Umbilical cord (tissue), 2 donors: ENCODE data around the gene BNIP2. TPM values are rescaled to one million over a fixed set of nuclear protein-coding genes. Genes with fewer than 3 reads are reported as not detected.
"Not testable (repeated sequence)": the region's sequence is repeated elsewhere in the genome, so short reads cannot be mapped to it uniquely, and the experiment has no call there.

Experiments
- DNase-seq: peaks from one replicate; pipeline ENCODE4 v3.0.0-alpha.2; 2015; ENCODE audit warnings: low spot score
- total RNA-seq: library from RNA; depleted of rRNA; stranded (reverse); fragments of >200 nt; gene quantifications from one replicate; pipeline ENCODE4 v1.2.3, GENCODE V29; 2014; ENCODE audit warnings: low replicate concordance; ENCODE audit not compliant: insufficient read depth

The BNIP2 gene
- total RNA-seq, 1 donor from 2014 or later = 152 TPM

GRCh38 chr15:59688423-59688781, 718 bp downstream of the BNIP2 start:
- DNase-seq = no peak

GRCh38 chr15:59687836-59688235, 1.3 kb downstream of the BNIP2 start:
- DNase-seq = peak; percentile 43

- DNase-seq = no peak
Measured at GRCh38 chr15:59686389-59686788, 2.7 kb downstream of the BNIP2 start.

- no peak for DNase-seq
Measured at GRCh38 chr15:59685737-59686297, 3.3 kb downstream of the BNIP2 start.

GRCh38 chr15:59680870-59681269, 8.2 kb downstream of the BNIP2 start:
- DNase-seq = no peak

GRCh38 chr15:59680346-59680745, 8.8 kb downstream of the BNIP2 start:
- DNase-seq = no peak

GRCh38 chr15:59678620-59679019, 10.5 kb downstream of the BNIP2 start:
- DNase-seq = no peak

GRCh38 chr15:59678172-59678571, 10.9 kb downstream of the BNIP2 start:
- no peak for DNase-seq

- no peak for DNase-seq
Measured at GRCh38 chr15:59676565-59676964, 12.6 kb downstream of the BNIP2 start.

GRCh38 chr15:59674361-59674877, 14.7 kb downstream of the BNIP2 start:
- DNase-seq = no peak

- no peak for DNase-seq
Measured at GRCh38 chr15:59668556-59668955, 20.6 kb downstream of the BNIP2 start.

GRCh38 chr15:59662260-59662659, 26.9 kb downstream of the BNIP2 start:
- DNase-seq = peak; percentile 76

GRCh38 chr15:59659366-59659765, 29.8 kb downstream of the BNIP2 start:
- no peak for DNase-seq

- no peak for DNase-seq
Measured at GRCh38 chr15:59657635-59658125, 31.4 kb downstream of the BNIP2 start.

- DNase-seq = peak; percentile 97
Measured at GRCh38 chr15:59656897-59657634, 32.1 kb downstream of the BNIP2 start, which contains the start of gene GTF2A2. GTF2A2 (minus strand) TSS chr15:59657515; CDS start chr15:59652277, 5,238 bp downstream.

GRCh38 chr15:59654046-59654445, 35.1 kb downstream of the BNIP2 start:
- DNase-seq = no peak

- no peak for DNase-seq
Measured at GRCh38 chr15:59649603-59650002, 39.5 kb downstream of the BNIP2 start.

GRCh38 chr15:59647085-59647484, 42.0 kb downstream of the BNIP2 start:
- no peak for DNase-seq

- DNase-seq = no peak
Measured at GRCh38 chr15:59646277-59646676, 42.8 kb downstream of the BNIP2 start.

GRCh38 chr15:59645812-59646211, 43.3 kb downstream of the BNIP2 start:
- not testable (repeated sequence) for DNase-seq

GRCh38 chr15:59644756-59645155, 44.4 kb downstream of the BNIP2 start:
- DNase-seq = no peak

GRCh38 chr15:59642351-59642750, 46.8 kb downstream of the BNIP2 start:
- no peak for DNase-seq

GRCh38 chr15:59637507-59637906, 51.6 kb downstream of the BNIP2 start:
- not testable (repeated sequence) for DNase-seq
